ENCODE measurements around the gene NACC1. TPM values are rescaled to one million over a fixed set of nuclear protein-coding genes. Genes with fewer than 3 reads are reported as not detected.

NACC1 gene
- total and polyA plus RNA-seq, 2 of the 13 experiments (the other 11 are each of a cell fraction or from before 2014, with no cell fraction given): 31.8 to 42.3 TPM

- TF ChIP-seq ZNF367 (CRISPR knock-in tag; IDR thresholded peaks at IDR 0.05; ENCODE audit: borderline replicate concordance) (no peak), EP300 (IDR thresholded peaks at IDR 0.05; ENCODE audit: low read depth in 2 of 2, low read length in 2 of 2) (peak in 1 of 2 experiments; percentile 87; a peak in 3 of 4 replicates), EP300 (CRISPR knock-in tag; IDR thresholded peaks at IDR 0.05; ENCODE audit: borderline replicate concordance) (peak; percentile 85), SALL2 (CRISPR knock-in tag; IDR thresholded peaks at IDR 0.05) (no peak), SMARCE1 (IDR thresholded peaks at IDR 0.05; ENCODE audit: borderline replicate concordance) (no peak), ZBTB43 (CRISPR knock-in tag; conservative IDR thresholded peaks at IDR 0.05) (peak; percentile 25; the same call in 1 of the 2 replicates), KDM1A (CRISPR knock-in tag; IDR thresholded peaks at IDR 0.05) (no peak), PRDM4 (CRISPR knock-in tag; IDR thresholded peaks at IDR 0.05; ENCODE audit: borderline replicate concordance) (no peak), ZNF816 (CRISPR knock-in tag; IDR thresholded peaks at IDR 0.05; ENCODE audit: borderline replicate concordance) (no peak), TEF (CRISPR knock-in tag; IDR thresholded peaks at IDR 0.05) (no peak), SMC3 (IDR thresholded peaks at IDR 0.05; ENCODE audit: low read length) (no peak), THAP11 (CRISPR knock-in tag; IDR thresholded peaks at IDR 0.05) (peak; percentile 82), ZFAT (CRISPR knock-in tag; conservative IDR thresholded peaks at IDR 0.05) (no peak), HMG20A (CRISPR knock-in tag; IDR thresholded peaks at IDR 0.05; ENCODE audit: borderline replicate concordance) (peak; percentile 24; the same call in 1 of the 2 replicates), ZKSCAN5 (CRISPR knock-in tag; IDR thresholded peaks at IDR 0.05) (no peak), REXO4 (CRISPR knock-in tag; IDR thresholded peaks at IDR 0.05; ENCODE audit: borderline replicate concordance) (no peak), TMF1 (CRISPR knock-in tag; IDR thresholded peaks at IDR 0.05; ENCODE audit: low read depth) (no peak), IKZF1 (IDR thresholded peaks at IDR 0.05) (no peak), RERE (CRISPR knock-in tag; IDR thresholded peaks at IDR 0.05; ENCODE audit: low read depth) (no peak)
- TF ChIP-seq, protein P1, sequence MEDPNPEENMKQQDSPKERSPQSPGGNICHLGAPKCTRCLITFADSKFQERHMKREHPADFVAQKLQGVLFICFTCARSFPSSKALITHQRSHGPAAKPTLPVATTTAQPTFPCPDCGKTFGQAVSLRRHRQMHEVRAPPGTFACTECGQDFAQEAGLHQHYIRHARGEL (CRISPR knock-in tag; IDR thresholded peaks at IDR 0.05): no peak
These were observed 46.5 kb downstream of the NACC1 start (continued) for GRCh38 chr19:13164343-13165161.

Measured in HepG2 (cell line).